Amygdala (tissue), 56 donors: Measurements from ENCODE around the gene SDCBP2.
A peak's percentile ranks its signal among the peaks of the same experiment; 100 is the strongest.

Experiments
- DNase-seq, 56 donors: peaks; one replicate each; lab custom pipeline; 2025; lab: John Stamatoyannopoulos, UW

The SDCBP2 gene

GRCh38 chr20:1317545-1318255 is 11.2 kb downstream of the SDCBP2 start:
- no peak for DNase-seq

GRCh38 chr20:1315804-1316203 is 13.1 kb downstream of the SDCBP2 start:
- DNase-seq = no peak

DNA sequence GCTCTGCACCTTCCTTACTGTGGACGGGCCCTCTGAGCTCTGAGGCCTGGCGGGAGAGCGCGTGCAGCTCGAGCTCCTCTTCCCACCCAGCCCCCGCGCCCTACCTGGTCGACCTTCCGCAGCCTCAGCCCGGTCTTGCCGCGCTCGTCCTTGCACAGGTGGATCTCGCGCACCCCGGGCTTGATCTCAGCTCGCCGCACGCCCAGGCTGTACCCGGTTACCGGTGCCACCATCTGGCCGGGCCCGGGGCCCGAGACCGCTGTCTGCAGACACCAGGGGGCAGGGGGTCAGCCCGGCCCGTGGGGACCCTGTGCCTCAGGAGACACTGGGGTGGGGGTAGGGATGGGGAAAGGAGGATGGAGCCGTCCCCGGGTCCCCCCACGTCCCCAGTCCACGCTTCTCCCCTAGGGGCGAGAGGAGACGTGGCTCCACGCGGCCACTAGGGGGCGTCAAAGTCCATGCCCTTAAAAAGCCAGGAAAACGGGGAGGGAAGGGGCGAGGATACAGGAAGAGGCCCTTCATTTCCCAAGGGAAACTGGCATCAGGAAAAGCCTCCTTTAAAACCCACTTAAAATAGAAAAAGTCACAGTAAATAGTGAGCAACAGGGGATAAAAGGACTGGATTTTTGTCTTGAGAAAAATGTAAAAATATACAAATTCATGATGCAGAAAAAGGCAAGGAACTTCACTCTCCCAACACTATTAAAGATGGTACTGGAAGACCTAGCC is 15.5 kb downstream of the SDCBP2 start:
- DNase-seq = peak in 49 of 56 donors; percentile 17 to 81 (median 60)

GRCh38 chr20:1312904-1313235 is 16.1 kb downstream of the SDCBP2 start:
- DNase-seq = no peak

GRCh38 chr20:1312308-1312707 is 16.6 kb downstream of the SDCBP2 start:
- DNase-seq = no peak

- no peak for DNase-seq
Measured at GRCh38 chr20:1310506-1311190, 18.3 kb downstream of the SDCBP2 start.

DNA sequence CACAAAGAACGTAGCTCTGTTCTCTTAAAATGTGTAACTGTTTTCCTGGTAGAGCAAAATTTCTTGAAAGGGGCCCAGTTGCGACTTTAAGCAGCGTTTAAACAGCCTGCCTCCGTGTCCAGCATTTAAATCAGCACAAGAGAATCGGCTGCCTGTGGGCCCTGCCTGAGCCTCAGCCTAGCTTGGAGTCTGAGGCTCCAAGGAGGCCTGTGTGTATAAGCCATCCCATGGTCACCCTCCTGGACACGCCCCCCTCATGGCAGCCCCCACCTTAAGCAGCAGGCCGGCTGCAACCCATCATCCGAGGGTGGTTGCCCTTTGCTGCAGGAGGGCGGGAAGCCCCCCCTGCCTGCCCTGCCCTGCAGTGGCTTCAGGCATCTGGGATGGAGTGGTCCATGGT is 18.9 kb downstream of the SDCBP2 start:
- DNase-seq = peak in 12 of 56 donors; percentile 15 to 61 (median 36)

- DNase-seq = peak in 11 of 56 donors; percentile 15 to 47 (median 35)
Measured at GRCh38 chr20:1309439-1309847, 19.5 kb downstream of the SDCBP2 start.

GRCh38 chr20:1308702-1309095 is 20.2 kb downstream of the SDCBP2 start:
- DNase-seq = no peak

DNA sequence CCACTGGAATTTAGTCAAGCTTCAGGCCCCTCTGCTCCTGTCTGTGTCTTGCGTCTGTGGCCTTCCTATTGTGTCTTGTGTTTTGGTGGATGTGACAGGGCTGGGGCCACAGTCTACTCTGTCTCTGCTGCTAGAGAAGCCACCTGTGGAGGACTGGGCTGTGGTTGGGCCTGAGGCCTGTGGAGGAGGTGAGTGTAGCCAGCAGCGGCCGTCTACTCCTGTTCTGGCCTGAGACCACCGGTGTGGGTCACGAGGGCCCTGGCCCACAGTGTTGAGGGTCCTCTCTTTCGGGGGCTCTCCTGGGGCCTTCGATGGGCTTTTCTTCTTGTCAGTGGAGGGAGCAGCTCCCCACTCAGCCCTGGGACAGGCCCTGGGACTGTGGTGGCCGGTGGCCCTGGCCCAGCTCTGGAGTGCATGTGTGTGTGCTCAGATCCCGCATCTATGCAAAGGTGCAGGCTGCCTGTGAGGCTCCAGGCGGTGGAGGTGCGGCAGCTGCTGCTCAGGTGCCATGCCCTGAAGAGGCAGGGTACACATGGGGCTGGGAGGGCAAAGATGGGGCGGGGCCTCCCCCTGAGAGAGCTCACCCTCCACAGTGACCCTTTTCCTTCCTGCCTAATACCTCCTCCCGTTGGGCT is 20.8 kb downstream of the SDCBP2 start:
- no peak for DNase-seq

DNA sequence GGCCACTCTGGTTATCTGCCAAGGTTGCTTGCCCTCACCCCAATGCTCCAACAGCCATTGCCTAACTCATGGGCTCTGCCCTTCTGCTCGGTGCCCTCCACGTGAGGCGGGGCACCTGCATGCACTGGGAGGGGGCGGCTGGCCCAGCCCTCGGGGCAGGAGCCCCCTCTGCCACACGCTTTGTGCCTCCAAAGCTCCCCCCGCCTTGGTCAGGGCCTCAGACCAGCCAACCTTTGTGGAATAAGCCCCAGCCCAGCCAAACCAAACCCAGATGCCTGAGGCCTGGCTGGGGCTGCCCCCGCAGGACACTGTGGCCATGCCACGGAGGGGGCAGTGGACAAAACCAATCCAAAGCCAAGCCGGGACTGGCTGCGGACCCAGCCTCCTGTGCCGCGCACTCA is 21.4 kb downstream of the SDCBP2 start:
- no peak for DNase-seq

GRCh38 chr20:1307171-1307570 is 21.8 kb downstream of the SDCBP2 start:
- DNase-seq = no peak

DNA sequence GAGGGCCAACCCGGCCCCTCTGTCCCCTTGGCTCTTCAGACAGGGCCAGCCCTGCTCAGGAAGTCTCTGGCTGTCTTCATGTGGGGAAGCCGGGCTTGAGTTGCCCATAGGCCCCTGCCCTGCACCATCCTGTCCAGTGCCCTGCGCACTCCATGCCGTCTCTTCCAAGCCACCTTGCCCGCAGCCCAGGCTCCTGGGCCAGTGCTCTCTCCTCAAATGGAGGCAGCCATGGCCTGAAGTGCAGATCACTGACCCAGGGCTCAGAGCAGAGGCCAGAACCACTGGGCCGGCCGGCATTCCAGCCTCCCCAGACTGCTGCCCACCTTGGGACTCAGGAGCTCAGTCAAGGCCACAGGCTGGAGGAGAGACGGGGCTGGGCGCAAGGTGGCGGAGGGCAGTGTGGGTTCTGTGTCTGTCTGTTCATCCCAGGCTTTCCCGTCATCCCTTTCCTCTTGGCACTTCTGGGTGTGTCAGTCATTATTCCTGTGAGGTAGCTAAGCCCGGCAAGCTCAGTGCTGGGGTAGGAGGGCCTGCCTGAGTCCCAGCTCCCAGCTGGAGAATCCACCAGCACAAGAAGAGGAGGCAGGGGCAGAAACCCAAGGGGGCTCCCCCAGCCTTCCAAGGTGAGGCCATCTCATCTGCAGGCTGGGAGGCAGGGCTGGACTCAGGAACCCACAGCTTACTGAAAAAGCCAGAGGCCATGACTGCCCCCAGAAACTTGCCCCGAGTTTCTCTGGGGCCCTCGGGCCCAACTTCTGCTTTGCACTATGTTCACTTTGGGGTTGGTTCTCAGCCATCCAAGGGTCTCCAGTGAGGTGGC is 22.4 kb downstream of the SDCBP2 start:
- no peak for DNase-seq

- DNase-seq = no peak
Measured at GRCh38 chr20:1305712-1306111, 23.2 kb downstream of the SDCBP2 start.

DNA sequence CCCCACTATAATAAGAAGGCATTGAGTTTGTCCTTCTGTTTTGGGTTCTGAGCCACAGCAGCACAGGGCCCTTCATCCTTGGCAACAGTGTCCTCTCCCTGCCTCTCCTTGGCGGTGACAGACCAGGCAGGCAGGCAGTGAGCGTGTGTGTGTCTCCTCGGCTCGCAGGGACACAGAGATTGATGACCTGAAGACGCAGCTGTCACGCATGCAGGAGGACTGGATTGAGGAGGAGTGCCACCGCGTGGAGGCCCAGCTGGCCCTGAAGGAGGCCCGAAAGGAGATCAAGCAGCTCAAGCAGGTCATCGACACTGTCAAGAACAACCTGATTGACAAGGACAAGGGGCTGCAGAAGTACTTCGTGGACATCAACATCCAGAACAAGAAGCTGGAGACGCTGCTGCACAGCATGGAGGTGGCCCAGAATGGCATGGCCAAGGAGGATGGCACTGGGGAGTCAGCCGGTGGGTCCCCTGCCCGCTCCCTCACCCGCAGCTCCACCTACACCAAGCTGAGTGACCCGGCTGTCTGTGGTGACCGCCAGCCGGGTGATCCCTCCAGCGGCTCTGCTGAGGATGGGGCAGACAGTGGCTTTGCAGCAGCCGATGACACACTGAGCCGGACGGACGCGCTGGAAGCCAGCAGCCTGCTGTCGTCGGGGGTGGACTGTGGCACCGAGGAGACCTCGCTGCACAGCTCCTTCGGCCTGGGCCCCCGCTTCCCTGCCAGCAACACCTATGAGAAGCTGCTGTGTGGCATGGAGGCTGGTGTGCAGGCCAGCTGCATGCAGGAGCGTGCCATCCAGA is 24.0 kb downstream of the SDCBP2 start:
- DNase-seq = no peak

DNA sequence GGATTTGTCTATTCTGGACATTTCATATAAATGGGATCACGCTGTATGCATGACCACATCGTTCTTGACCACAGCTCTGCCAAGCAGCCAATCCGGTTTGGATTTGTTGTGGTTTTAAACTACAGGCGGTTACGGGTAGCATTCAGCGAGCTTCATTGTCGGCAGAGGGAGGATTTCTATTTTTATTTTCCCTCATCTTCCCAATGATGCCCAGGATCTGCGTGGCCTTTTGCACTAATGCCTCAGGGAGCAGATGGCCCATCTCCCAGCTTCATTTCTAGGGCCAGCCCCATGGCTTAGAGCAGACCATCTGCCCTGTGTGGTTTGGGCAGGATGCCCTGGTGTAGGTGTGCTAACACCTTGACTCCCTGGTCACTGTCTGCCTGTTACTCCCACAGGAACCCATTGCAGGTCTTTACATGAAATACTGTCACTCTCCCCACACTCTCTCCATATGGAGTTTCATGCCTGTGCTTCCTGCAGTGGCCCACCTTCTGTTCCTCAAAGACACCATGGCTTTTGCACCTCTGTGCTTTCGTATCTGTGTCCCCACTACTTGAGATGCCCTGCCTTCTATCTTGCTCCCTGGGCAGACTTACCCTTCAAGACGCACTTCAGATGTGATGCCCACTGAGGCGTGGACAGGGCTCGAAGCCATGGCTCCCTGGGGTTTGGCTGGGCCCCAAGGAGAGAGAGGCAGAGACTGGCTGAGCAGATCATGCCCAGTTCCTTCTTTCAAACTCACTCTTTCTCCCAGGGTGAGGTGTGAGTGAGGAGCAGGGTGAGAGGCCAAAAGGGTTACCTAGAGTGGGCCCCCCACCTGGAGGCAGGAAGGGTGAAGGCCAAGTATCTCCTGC is 26.0 kb downstream of the SDCBP2 start:
- DNase-seq = peak in 2 of 56 donors; percentile 14 to 32

DNA sequence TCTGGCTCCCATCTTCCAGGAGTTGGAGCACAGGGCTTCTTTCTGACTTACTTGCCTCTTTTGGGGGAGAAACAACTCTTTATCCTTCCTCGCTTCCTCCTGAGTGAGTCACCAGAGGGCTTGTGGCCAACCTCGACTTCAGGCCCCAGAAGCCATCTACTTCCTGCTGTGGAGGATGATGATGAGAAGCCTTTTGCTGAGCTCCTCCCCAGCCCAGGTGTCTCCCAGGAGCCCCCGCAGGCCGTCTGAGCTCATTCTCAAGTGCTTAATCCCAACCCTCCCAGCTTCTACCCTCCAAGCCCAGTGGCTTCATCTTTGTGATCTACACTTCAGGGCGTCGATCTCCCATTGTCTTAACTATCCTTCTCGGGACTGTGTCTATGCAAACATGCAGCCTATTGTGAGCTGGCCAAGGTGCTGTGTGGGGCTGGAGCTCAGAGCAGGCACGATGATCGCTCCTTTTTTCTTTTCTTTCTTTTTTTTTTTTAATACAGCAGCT is 27.9 kb downstream of the SDCBP2 start:
- no peak for DNase-seq
